Measurements from ENCODE around the gene PAK1.
"Not testable (repeated sequence)": the region's sequence is repeated elsewhere in the genome, so short reads cannot be mapped to it uniquely, and the experiment has no call there.

Gene PAK1

DNA sequence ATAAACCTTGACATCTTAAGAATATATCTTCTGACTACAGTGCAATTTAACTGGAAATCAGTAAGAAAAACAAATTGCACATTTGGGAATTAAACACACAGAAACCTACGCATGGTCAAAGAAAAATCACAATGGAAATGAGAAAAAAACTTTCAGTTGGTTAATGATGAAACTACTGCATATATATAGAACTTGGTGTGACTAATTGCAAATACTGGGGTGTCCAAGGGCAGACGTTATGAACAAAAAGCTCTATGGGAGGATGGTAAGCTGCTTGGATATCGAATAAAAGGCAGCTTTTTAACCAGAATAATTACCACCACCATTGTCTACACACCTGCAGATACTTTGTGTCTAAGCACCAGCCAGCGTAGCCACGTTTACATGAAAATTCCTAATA, 173.2 kb downstream of the PAK1 start:
- Histone ChIP-seq H4K8ac (ENCODE audit: low read depth, low read length) (no peak overlapping the region), H4K5ac (ENCODE audit: low read length) (no peak overlapping the region), H2BK15ac (replicated peaks; ENCODE audit: low read depth) (no peak overlapping the region), H3K79me1 (ENCODE audit: low read length) (no peaks in the 10 kb centered on the region), H3K23ac (ENCODE audit: low read length) (no peak overlapping the region), H3K79me2 (ENCODE audit: control insufficient read depth, insufficient read depth, low read length) (no peaks in the 10 kb centered on the region), H3K56ac (ENCODE audit: low read length) (no peak overlapping the region), H3K27me3 (ENCODE audit: insufficient read depth, low read length, poor library complexity) (no peaks in the 10 kb centered on the region), H3K18ac (ENCODE audit: low read length) (no peak overlapping the region), H3K4ac (ENCODE audit: low read depth, low read length) (no peak overlapping the region), H3K4me2 (ENCODE audit: low read length) (no peak overlapping the region), H3K9ac (ENCODE audit: low read length) (no peak overlapping the region), H3K4me3 (ENCODE audit: low read length) (no peak overlapping the region), H2BK5ac (ENCODE audit: low read length) (no peak overlapping the region), H2AK5ac (ENCODE audit: low read length) (no peak overlapping the region), H3K27ac (ENCODE audit: low read depth, low read length) (no peak overlapping the region), H3K36me3 (ENCODE audit: control insufficient read depth, insufficient read depth, low read length) (no peaks in the 10 kb centered on the region), H2BK120ac (ENCODE audit: low read depth, low read length) (no peak overlapping the region), H3K4me1 (ENCODE audit: control insufficient read depth, low read depth, low read length) (no peaks in the 10 kb centered on the region)
- DNase-seq: no peak
- WGBS (ENCODE audit: extremely low coverage, insufficient coverage, low lambda C conversion rate): no CpG with 5 or more reads among the region's 5 CpGs

DNA sequence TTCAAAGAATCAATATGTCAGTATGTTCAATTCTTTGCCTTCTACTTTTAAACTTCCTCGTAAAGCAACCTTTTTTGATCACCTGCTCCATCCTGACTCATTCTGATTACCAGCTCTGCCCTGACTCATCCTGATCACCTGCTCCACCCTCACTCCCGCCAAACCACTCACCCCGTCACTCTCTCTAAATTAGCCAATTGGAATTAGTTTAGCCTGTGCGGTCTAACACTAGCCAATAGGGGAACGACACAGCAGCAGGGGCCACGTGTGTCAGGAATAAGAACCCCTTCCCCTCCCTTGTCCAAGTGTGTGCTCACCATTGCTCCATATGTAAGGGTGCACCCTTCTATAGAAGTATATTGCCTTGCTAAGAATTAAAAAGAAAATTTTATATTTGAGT, 173.9 kb downstream of the PAK1 start:
- H4K8ac ChIP-seq (ENCODE audit: low read depth, low read length); H3K9ac ChIP-seq (ENCODE audit: low read length); H3K4me3 ChIP-seq (ENCODE audit: low read length); H3K27ac ChIP-seq (ENCODE audit: low read depth, low read length); H2BK5ac ChIP-seq (ENCODE audit: low read length); H3K18ac ChIP-seq (ENCODE audit: low read length); H4K5ac ChIP-seq (ENCODE audit: low read length); H2BK15ac ChIP-seq (replicated peaks; ENCODE audit: low read depth); H3K36me3 ChIP-seq (ENCODE audit: control insufficient read depth, insufficient read depth, low read length); H2BK120ac ChIP-seq (ENCODE audit: low read depth, low read length); H3K4ac ChIP-seq (ENCODE audit: low read depth, low read length); H3K4me1 ChIP-seq (ENCODE audit: control insufficient read depth, low read depth, low read length); H3K79me2 ChIP-seq (ENCODE audit: control insufficient read depth, insufficient read depth, low read length); H3K79me1 ChIP-seq (ENCODE audit: low read length); H3K4me2 ChIP-seq (ENCODE audit: low read length); H2AK5ac ChIP-seq (ENCODE audit: low read length); H3K23ac ChIP-seq (ENCODE audit: low read length); H3K56ac ChIP-seq (ENCODE audit: low read length); H3K27me3 ChIP-seq (ENCODE audit: insufficient read depth, low read length, poor library complexity): not testable (repeated sequence)
- peak; percentile 39 for DNase-seq
- no CpG with 5 or more reads among the region's 6 CpGs for WGBS (ENCODE audit: extremely low coverage, insufficient coverage, low lambda C conversion rate)

DNA sequence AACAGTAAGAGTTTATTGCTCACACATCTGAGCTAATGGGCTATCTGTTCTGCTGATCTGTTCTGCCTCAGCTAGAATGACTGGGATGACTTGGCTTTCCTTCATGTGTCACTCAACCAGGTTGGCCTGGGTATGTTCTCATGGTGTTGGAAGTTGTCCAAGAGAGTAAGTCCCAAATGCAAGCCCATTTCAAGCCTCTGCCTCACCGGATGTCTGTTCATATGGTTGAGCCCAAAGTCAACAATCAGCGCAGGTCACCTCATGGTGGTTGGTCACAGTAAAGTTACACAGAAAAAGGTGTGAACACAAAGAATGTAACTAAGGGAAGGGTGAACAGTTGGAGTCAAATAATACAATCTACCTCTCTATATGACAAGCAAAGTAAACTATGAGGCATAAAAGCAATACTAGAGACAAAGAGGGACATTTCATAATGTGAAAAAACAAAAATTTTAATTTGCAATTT, 174.3 kb downstream of the PAK1 start:
- Histone ChIP-seq H2BK15ac (replicated peaks; ENCODE audit: low read depth) (no peak overlapping the region), H2AK5ac (ENCODE audit: low read length) (no peak overlapping the region), H3K18ac (ENCODE audit: low read length) (no peak overlapping the region), H2BK5ac (ENCODE audit: low read length) (no peak overlapping the region), H3K27me3 (ENCODE audit: insufficient read depth, low read length, poor library complexity) (no peaks in the 10 kb centered on the region), H3K79me1 (ENCODE audit: low read length) (no peaks in the 10 kb centered on the region), H3K36me3 (ENCODE audit: control insufficient read depth, insufficient read depth, low read length) (no peaks in the 10 kb centered on the region), H3K4me3 (ENCODE audit: low read length) (no peak overlapping the region), H3K4ac (ENCODE audit: low read depth, low read length) (no peak overlapping the region), H2BK120ac (ENCODE audit: low read depth, low read length) (no peak overlapping the region), H3K27ac (ENCODE audit: low read depth, low read length) (no peak overlapping the region), H4K5ac (ENCODE audit: low read length) (no peak overlapping the region), H3K23ac (ENCODE audit: low read length) (no peak overlapping the region), H4K8ac (ENCODE audit: low read depth, low read length) (no peak overlapping the region), H3K4me1 (ENCODE audit: control insufficient read depth, low read depth, low read length) (no peaks in the 10 kb centered on the region), H3K4me2 (ENCODE audit: low read length) (no peak overlapping the region), H3K56ac (ENCODE audit: low read length) (no peak overlapping the region), H3K79me2 (ENCODE audit: control insufficient read depth, insufficient read depth, low read length) (no peaks in the 10 kb centered on the region), H3K9ac (ENCODE audit: low read length) (no peak overlapping the region)
- DNase-seq: no peak
- no CpG with 5 or more reads among the region's 2 CpGs for WGBS (ENCODE audit: extremely low coverage, insufficient coverage, low lambda C conversion rate)

DNA sequence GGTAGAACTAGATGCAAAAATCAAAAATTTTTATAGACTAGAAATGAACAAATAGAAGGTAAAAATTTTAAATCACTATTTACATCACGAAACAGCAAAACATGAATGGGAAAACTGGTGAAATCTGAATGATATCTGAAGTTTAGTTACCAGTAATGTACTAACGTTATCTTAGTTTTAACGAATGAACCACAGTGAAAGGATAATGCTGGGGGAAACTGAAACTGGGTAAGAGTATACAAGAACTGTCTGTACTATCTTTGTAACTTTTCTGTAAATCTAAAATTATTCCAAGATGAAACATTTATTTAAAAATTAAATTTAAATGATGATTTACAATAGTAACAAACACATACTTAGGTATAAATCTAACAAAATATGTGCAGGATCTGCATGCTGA, 179.9 kb downstream of the PAK1 start:
- Histone ChIP-seq H3K23ac (ENCODE audit: low read length) (no peak overlapping the region), H3K79me1 (ENCODE audit: low read length) (no peaks in the 10 kb centered on the region), H3K36me3 (ENCODE audit: control insufficient read depth, insufficient read depth, low read length) (no peaks in the 10 kb centered on the region), H2BK5ac (ENCODE audit: low read length) (no peak overlapping the region), H3K9ac (ENCODE audit: low read length) (no peak overlapping the region), H3K27ac (ENCODE audit: low read depth, low read length) (no peak overlapping the region), H4K8ac (ENCODE audit: low read depth, low read length) (no peak overlapping the region), H3K79me2 (ENCODE audit: control insufficient read depth, insufficient read depth, low read length) (no peaks in the 10 kb centered on the region), H4K5ac (ENCODE audit: low read length) (no peak overlapping the region), H3K4ac (ENCODE audit: low read depth, low read length) (no peak overlapping the region), H3K4me2 (ENCODE audit: low read length) (no peak overlapping the region), H3K18ac (ENCODE audit: low read length) (no peak overlapping the region), H3K56ac (ENCODE audit: low read length) (no peak overlapping the region), H2BK15ac (replicated peaks; ENCODE audit: low read depth) (no peak overlapping the region), H3K4me3 (ENCODE audit: low read length) (no peak overlapping the region), H2AK5ac (ENCODE audit: low read length) (no peak overlapping the region), H3K4me1 (ENCODE audit: control insufficient read depth, low read depth, low read length) (no peaks in the 10 kb centered on the region), H3K27me3 (ENCODE audit: insufficient read depth, low read length, poor library complexity) (no peaks in the 10 kb centered on the region), H2BK120ac (ENCODE audit: low read depth, low read length) (no peak overlapping the region)
- DNase-seq: no peak
- no CpG with 5 or more reads among the region's 3 CpGs for WGBS (ENCODE audit: extremely low coverage, insufficient coverage, low lambda C conversion rate)

DNA sequence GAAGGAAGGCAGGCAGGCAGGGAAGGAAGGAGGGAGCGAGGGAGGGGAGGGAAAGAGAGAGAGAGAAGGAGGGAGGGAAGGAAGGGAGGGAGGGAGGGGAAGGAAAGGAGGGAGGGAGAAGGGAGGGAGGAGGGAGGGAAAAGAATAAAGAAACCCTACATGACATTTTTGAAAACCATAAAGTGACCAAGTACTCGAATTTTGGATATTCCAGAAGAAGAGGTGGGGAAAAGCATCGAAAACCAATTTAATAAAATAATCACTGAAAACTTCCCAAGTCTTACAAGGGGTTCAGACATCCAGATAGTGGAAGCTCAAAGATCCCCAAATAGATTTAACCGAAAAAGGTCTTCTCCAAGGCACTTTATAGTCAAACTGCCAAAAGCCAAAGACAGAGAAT, 184.2 kb downstream of the PAK1 start:
- no peak overlapping the region for H3K4me3 ChIP-seq (ENCODE audit: low read length)
- no CpG with 5 or more reads among the region's 4 CpGs for WGBS (ENCODE audit: extremely low coverage, insufficient coverage, low lambda C conversion rate)

DNA sequence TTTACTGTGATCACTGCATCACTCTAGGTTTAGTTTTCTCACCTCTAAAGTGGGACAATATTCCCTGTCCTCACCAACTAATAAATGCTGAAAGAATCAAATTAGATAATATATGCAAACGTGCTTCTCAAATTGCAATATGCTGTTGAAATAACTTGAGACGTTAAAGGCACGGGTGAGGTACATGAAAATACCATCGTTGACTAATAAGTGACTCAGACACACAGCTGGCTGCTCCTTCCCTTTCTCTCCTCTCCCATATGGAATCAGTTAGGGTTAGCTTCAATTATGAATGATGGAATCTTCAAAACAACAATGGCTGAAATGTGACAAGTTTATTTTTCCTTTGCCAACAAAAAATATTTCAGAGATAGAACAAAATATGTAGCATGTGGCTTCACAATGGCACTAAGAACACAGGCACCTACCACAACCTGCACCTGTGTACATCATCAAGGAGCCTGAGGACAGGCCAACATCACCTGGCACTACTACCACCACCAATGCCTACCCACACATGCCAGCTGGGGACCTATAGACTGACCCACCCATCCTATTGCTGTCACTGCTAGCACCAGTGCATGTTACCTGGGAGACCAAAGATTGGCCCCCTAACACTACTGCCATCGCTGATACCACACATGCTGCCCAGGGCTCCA, 186.2 kb downstream of the PAK1 start:
- Histone ChIP-seq H3K79me1 (ENCODE audit: low read length) (no peaks in the 10 kb centered on the region), H3K36me3 (ENCODE audit: control insufficient read depth, insufficient read depth, low read length) (no peaks in the 10 kb centered on the region), H3K4ac (ENCODE audit: low read depth, low read length) (no peak overlapping the region), H3K27ac (ENCODE audit: low read depth, low read length) (no peak overlapping the region), H2BK15ac (replicated peaks; ENCODE audit: low read depth) (no peak overlapping the region), H3K23ac (ENCODE audit: low read length) (no peak overlapping the region), H4K8ac (ENCODE audit: low read depth, low read length) (no peak overlapping the region), H3K4me2 (ENCODE audit: low read length) (no peak overlapping the region), H3K79me2 (ENCODE audit: control insufficient read depth, insufficient read depth, low read length) (no peaks in the 10 kb centered on the region), H4K5ac (ENCODE audit: low read length) (no peak overlapping the region), H3K4me1 (ENCODE audit: control insufficient read depth, low read depth, low read length) (no peaks in the 10 kb centered on the region), H3K9ac (ENCODE audit: low read length) (no peak overlapping the region), H3K27me3 (ENCODE audit: insufficient read depth, low read length, poor library complexity) (no peaks in the 10 kb centered on the region), H3K56ac (ENCODE audit: low read length) (no peak overlapping the region), H2AK5ac (ENCODE audit: low read length) (no peak overlapping the region), H3K18ac (ENCODE audit: low read length) (no peak overlapping the region), H2BK120ac (ENCODE audit: low read depth, low read length) (no peak overlapping the region), H2BK5ac (ENCODE audit: low read length) (no peak overlapping the region), H3K4me3 (ENCODE audit: low read length) (no peak overlapping the region)
- WGBS (ENCODE audit: extremely low coverage, insufficient coverage, low lambda C conversion rate): no CpG with 5 or more reads among the region's 5 CpGs
- DNase-seq: no peak

More for the DNA sequence above, 184.2 kb downstream of the PAK1 start:
- H2BK15ac ChIP-seq (replicated peaks; ENCODE audit: low read depth): no peak overlapping the region
- H3K18ac ChIP-seq (ENCODE audit: low read length): no peak overlapping the region
- no peaks in the 10 kb centered on the region for H3K27me3 ChIP-seq (ENCODE audit: insufficient read depth, low read length, poor library complexity)
- no peak overlapping the region for H3K4ac ChIP-seq (ENCODE audit: low read depth, low read length)
- no peak overlapping the region for H3K4me2 ChIP-seq (ENCODE audit: low read length)
- no peaks in the 10 kb centered on the region for H3K79me1 ChIP-seq (ENCODE audit: low read length)
- H3K9ac ChIP-seq (ENCODE audit: low read length): no peak overlapping the region
- H3K4me1 ChIP-seq (ENCODE audit: control insufficient read depth, low read depth, low read length): no peaks in the 10 kb centered on the region
- H2BK120ac ChIP-seq (ENCODE audit: low read depth, low read length): no peak overlapping the region
- H3K27ac ChIP-seq (ENCODE audit: low read depth, low read length): no peak overlapping the region
- no peak overlapping the region for H3K23ac ChIP-seq (ENCODE audit: low read length)
- H3K36me3 ChIP-seq (ENCODE audit: control insufficient read depth, insufficient read depth, low read length): no peaks in the 10 kb centered on the region
- no peak for DNase-seq
- H4K5ac ChIP-seq (ENCODE audit: low read length): no peak overlapping the region
- no peak overlapping the region for H3K56ac ChIP-seq (ENCODE audit: low read length)
- H2AK5ac ChIP-seq (ENCODE audit: low read length): no peak overlapping the region
- no peak overlapping the region for H2BK5ac ChIP-seq (ENCODE audit: low read length)
- no peaks in the 10 kb centered on the region for H3K79me2 ChIP-seq (ENCODE audit: control insufficient read depth, insufficient read depth, low read length)
- H4K8ac ChIP-seq (ENCODE audit: low read depth, low read length): no peak overlapping the region
